Measurements from ENCODE around the gene PTPRN2.
"Not testable (repeated sequence)": the region's sequence is repeated elsewhere in the genome, so short reads cannot be mapped to it uniquely, and the experiment has no call there.

The PTPRN2 gene

DNA sequence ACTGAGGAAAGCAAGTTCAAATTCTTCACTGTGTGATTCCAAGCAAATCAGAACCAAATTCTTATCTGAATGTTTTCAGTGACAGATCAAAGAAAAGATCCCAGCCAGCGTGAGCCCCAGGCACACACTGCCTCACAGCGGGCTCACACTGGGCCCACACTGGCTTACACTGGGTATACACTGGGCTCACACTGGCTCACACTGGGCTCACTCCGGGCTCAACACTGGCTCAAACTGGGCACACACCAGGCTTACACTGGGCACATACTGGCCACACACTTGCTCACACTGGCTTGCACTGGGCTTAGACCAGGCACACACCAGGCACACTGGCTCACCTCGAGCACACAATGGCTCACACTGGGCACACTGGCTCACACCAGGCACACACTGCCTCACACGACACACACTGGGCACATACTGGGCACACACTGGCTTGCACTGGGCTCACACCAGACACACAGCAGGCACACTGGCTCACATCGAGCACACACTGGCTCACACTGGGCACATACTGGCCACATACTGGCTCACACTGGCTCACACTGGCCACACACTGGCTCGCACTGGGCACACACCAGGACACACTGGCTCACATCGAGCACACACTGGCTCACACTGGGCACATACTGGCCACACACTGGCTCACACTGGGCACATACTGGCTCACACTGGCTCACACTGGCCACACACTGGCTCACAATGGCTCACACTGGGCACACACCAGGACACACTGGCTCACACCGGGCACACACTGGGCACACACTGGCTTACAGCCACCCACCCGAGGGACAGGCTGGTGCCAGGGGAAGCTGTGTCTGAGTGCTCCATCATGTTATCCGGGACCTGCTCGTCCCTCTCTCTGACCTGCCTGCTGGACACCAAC lies 156.3 kb downstream of the PTPRN2 start:
- H3K4me3 ChIP-seq (ENCODE audit: low read depth, low read length): no peak overlapping the region
- DNase-seq (ENCODE audit: low read depth): no peak
- in situ Hi-C loops (cut with HindIII; ENCODE audit: low sequenced_read_pairs): no loop called here
- no peak for TF ChIP-seq CTCF (IDR thresholded peaks at IDR 0.05; ENCODE audit: low read depth, low read length, missing control alignments)

DNA sequence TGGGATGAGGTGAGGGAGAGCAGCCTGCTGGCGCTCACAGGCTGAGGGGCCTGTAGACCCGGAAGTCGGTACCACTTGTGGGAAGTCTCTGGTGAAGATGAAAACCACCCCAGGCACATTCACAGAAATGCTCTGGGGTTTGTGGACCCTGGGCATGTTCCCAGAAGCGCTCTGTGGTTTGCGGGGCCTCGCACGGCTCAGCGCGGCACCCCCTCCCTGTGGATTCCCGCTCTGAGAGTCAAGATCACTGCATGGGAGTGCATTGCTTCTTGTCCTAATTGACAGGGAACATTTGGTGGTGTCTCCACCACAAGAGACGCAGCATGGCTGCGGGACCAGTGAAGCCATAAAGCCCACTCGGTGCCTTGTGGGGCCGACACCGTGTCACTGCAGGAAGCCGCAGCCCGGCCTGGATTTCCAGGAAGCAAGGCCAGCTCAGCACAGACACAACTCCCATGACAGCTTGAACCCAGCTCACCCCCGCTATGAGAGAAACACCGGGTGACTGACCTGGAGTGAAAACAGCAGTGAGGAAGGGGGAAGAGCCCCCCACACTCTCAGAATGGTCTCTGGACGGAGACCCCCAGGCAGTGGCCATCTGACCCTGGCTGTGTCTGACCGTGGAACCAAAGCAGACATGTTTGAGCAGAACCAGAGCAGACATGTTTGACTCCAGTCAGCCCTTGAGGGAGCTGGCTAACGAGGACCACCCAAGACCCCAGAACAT lies 157.2 kb downstream of the PTPRN2 start:
- no peak for TF ChIP-seq CTCF (IDR thresholded peaks at IDR 0.05; ENCODE audit: low read depth, low read length, missing control alignments)
- no peak overlapping the region for H3K4me3 ChIP-seq (ENCODE audit: low read depth, low read length)
- no peak for DNase-seq (ENCODE audit: low read depth)
- in situ Hi-C loops (cut with HindIII; ENCODE audit: low sequenced_read_pairs): no loop called here

- DNase-seq (ENCODE audit: low read depth): no peak
- in situ Hi-C loops (cut with HindIII; ENCODE audit: low sequenced_read_pairs): no loop called here
- no peak overlapping the region for H3K4me3 ChIP-seq (ENCODE audit: low read depth, low read length)
- TF ChIP-seq CTCF (IDR thresholded peaks at IDR 0.05; ENCODE audit: low read depth, low read length, missing control alignments): no peak
Observed at GRCh38 chr7:158428837-158429753, 158.5 kb downstream of the PTPRN2 start.

DNA sequence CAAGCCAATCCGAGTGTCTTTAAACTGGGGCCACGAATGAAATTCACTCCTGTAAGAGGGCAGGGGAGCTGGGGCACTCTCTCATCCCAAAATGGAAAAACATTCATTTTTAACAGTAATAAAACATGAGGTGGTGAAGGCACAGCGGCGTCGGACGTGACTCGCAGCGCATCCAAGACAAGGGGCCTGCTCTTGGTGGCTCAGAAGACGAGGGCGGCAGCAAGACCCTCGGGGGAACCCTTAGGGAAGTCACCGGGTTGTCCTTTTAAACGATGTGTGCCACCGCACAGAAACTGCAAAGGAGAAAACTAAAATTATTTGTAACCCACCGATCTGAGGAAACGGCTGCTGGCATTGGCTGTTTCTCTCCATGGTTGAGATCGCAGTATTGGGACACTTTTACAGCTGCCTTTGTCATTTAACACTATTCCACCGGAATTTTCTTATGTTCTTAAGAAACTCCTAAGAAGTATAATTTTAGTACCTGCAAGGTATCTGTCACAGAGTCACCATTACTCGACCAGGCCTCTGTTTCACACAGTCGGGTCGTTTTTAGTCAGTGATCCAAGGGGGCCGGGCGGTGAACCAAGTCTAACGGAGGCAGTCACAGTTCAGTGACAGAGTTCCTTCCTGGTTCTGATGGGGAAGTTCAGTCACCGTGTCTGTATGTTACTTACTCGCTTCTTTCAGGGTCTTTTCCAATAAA lies 159.3 kb downstream of the PTPRN2 start:
- no peak for TF ChIP-seq CTCF (IDR thresholded peaks at IDR 0.05; ENCODE audit: low read depth, low read length, missing control alignments)
- no peak overlapping the region for H3K4me3 ChIP-seq (ENCODE audit: low read depth, low read length)
- in situ Hi-C loops (cut with HindIII; ENCODE audit: low sequenced_read_pairs): no loop called here
- no peak for DNase-seq (ENCODE audit: low read depth)

DNA sequence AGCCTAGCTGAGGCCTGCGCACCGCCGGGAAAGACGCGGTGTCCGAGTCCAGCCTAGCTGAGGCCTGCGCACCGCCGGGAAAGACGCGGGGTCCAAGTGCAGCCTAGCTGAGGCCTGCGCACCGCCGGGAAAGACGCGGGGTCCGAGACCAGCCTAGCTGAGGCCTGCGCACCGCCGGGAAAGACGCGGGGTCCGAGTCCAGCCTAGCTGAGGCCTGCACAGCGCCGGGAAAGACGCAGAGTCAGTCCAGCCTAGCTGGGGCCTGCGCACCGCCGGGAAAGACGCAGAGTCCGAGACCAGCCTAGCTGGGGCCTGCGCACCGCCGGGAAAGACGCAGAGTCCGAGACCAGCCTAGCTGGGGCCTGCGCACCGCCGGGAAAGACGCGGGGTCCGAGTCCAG lies 161.9 kb downstream of the PTPRN2 start:
- in situ Hi-C loops (cut with HindIII; ENCODE audit: low sequenced_read_pairs); H3K4me3 ChIP-seq (ENCODE audit: low read depth, low read length); DNase-seq (ENCODE audit: low read depth): not testable (repeated sequence)

GRCh38 chr7:158424531-158424930 lies 163.1 kb downstream of the PTPRN2 start:
- in situ Hi-C loops (cut with HindIII; ENCODE audit: low sequenced_read_pairs): no loop called here
- no peak for DNase-seq (ENCODE audit: low read depth)
- H3K4me3 ChIP-seq (ENCODE audit: low read depth, low read length): no peak overlapping the region
- no peak for TF ChIP-seq CTCF (IDR thresholded peaks at IDR 0.05; ENCODE audit: low read depth, low read length, missing control alignments)

Measured in astrocyte of the cerebellum (primary cell).